Activated naive CD4-positive, alpha-beta T cell treated with anti-CD3 and anti-CD28 coated beads, Interleukin-2, amount 10 ng/mL, durations not matched to agents 7 days and 5 days (primary cell): ENCODE measurements around the gene TMEM106A.
"Not testable (repeated sequence)": the region's sequence is repeated elsewhere in the genome, so short reads cannot be mapped to it uniquely, and the experiment has no call there.

Experiments
- CTCF ChIA-PET: fragments of 350-600 bp; sonication (Branson Sonifier 250); formaldehyde crosslinking; loops from one replicate; lab custom pipeline; 2021; ENCODE audit warnings: antibody characterized with exemption; lab: Charles Lee
- DNase-seq: peaks from one replicate; pipeline ENCODE4 v3.0.0-alpha.2; 2020
- H3K27ac Mint-ChIP-seq: one replicate; pipeline ENCODE4 v1.8.0; 2021; ENCODE audit warnings: mild to moderate bottlenecking, moderate library complexity, mixed read lengths
- H3K27me3 Mint-ChIP-seq: one replicate; pipeline ENCODE4 v1.8.0; 2021; ENCODE audit warnings: mild to moderate bottlenecking, mixed read lengths
- H3K36me3 Mint-ChIP-seq: one replicate; pipeline ENCODE4 v1.8.0; 2021; ENCODE audit warnings: mixed read lengths
- H3K4me1 Mint-ChIP-seq: one replicate; pipeline ENCODE4 v1.8.0; 2021; ENCODE audit warnings: mixed read lengths
- H3K4me3 Mint-ChIP-seq: one replicate; pipeline ENCODE4 v1.8.0; 2021; ENCODE audit warnings: mild to moderate bottlenecking, moderate library complexity, mixed read lengths
- H3K9me3 Mint-ChIP-seq: one replicate; pipeline ENCODE4 v1.8.0; 2021; ENCODE audit warnings: mixed read lengths

TMEM106A gene

GRCh38 chr17:43224146-43224705, 12.6 kb downstream of the TMEM106A start:
- DNase-seq: no peak
- peak overlapping the region; percentile 34 for H3K27ac Mint-ChIP-seq
- peaks cover 3% of the 10 kb centered on the region for H3K36me3 Mint-ChIP-seq
- no peaks in the 10 kb centered on the region for H3K9me3 Mint-ChIP-seq
- no peak overlapping the region for H3K4me3 Mint-ChIP-seq
- no peaks in the 10 kb centered on the region for H3K27me3 Mint-ChIP-seq
- CTCF ChIA-PET: no interaction called here
- peaks cover 9% of the 10 kb centered on the region for H3K4me1 Mint-ChIP-seq

DNA sequence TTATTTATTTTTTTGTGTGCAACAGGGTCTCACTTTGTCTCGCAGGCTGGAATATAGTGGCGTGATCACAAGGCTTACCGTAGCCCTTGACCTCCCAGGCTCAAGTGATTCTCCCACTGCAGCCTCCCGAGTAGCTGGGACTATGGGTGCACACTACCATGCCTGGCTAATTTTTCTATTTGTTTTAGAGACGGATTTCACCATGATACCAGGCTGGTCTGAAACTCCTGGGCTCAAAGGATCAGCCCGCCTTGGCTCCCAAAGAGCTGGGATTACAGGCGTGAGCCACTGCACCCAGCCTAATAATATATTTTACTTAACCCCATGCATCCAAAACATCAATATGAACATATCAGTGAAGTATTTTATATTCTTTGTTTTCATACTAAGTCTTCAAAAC, 14.7 kb downstream of the TMEM106A start:
- DNase-seq: no peak
- Mint-ChIP-seq H3K27me3 (no peaks in the 10 kb centered on the region), H3K9me3 (no peaks in the 10 kb centered on the region), H3K27ac (no peak overlapping the region), H3K4me1 (peaks cover 8% of the 10 kb centered on the region), H3K36me3 (peaks cover 3% of the 10 kb centered on the region), H3K4me3 (no peak overlapping the region)
- CTCF ChIA-PET: no interaction called here

- not testable (repeated sequence) for H3K4me3 Mint-ChIP-seq
Observed at GRCh38 chr17:43228020-43228782, 16.5 kb downstream of the TMEM106A start, which contains the start of gene CCDC200. TSS of gene CCDC200 (minus strand) at chr17:43228623. CDS start at chr17:43228554, 69 bp downstream.

DNA sequence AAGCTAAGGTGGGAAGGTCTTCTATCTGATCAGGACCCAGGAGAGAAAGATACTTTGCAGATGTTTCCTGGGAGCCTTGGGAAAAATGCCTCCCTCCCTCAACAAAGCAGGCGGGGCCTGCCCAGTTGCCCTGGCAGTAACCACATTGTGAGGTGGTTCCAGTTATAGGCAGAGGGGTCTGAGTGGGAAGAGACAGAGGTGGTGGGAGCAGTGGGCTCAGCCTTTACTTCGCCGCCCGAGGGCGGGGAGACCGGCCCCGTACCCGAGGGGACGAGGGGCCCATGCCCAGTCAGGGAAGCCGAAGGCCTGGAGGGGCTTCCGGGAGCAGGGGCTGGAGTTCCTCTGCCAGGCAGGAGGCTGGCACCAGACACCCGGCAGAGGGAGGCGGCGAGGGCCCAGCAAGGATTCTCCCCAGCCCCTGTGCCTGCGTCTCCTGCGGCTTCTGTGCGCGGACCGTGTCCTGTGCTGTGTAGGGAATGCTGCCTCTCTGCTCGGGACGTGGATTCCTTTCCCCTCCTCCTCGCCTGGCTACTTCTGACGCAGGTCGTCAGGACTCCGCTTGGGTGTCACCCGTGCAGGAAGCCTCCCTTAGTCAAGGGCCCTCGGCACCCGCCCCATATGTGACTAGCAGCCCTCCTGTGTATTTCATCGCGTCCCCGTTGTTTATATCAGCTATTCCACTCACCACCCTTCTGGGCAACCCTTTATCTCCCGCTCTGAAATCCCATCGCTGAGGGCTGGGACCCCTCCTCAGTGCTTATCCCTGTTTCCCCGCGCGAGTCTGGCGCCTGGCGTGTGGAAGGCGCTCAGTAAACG, 19.7 kb downstream of the TMEM106A start:
- H3K27me3 Mint-ChIP-seq, H3K9me3 Mint-ChIP-seq, H3K4me1 Mint-ChIP-seq, CTCF ChIA-PET, H3K36me3 Mint-ChIP-seq, DNase-seq, H3K27ac Mint-ChIP-seq: not testable (repeated sequence)
- peak overlapping the region; percentile 50 for H3K4me3 Mint-ChIP-seq

More at GRCh38 chr17:43228020-43228782, 16.5 kb downstream of the TMEM106A start, which contains the start of gene CCDC200:
- DNase-seq, CTCF ChIA-PET, H3K9me3 Mint-ChIP-seq, H3K27me3 Mint-ChIP-seq, H3K36me3 Mint-ChIP-seq, H3K27ac Mint-ChIP-seq, H3K4me1 Mint-ChIP-seq: not testable (repeated sequence)

- H3K9me3 Mint-ChIP-seq, H3K27me3 Mint-ChIP-seq, H3K4me1 Mint-ChIP-seq, CTCF ChIA-PET, H3K36me3 Mint-ChIP-seq: not testable (repeated sequence)
- DNase-seq: peak; percentile 50
- Mint-ChIP-seq H3K27ac (peak overlapping the region; percentile 43), H3K4me3 (peak overlapping the region; percentile 50)
Observed at GRCh38 chr17:43232021-43232699, 20.5 kb downstream of the TMEM106A start.

DNA sequence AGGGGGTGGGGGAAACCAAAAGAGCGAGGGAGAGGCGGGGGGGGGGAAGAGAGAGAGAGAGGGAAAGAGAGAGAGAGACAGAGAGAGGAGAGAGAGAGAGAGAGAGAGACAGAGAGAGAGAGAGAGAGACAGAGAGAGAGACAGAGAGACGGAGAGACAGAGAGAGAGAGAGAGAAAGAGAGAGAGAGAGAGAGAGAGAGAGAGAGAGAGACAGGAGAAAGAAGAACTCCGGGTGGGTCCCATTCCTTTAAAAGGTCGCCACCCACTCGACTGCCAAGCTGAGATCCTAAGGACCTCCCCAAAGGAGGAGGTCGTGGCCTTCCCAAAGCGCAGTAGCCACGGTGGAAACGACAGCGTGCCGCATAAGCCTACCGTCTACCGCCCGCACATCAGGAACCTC, 21.6 kb downstream of the TMEM106A start:
- H3K4me3 Mint-ChIP-seq, CTCF ChIA-PET, H3K9me3 Mint-ChIP-seq, H3K36me3 Mint-ChIP-seq, H3K27me3 Mint-ChIP-seq, H3K4me1 Mint-ChIP-seq, H3K27ac Mint-ChIP-seq, DNase-seq: not testable (repeated sequence)

- H3K27me3 Mint-ChIP-seq, H3K27ac Mint-ChIP-seq, H3K4me3 Mint-ChIP-seq, CTCF ChIA-PET, H3K9me3 Mint-ChIP-seq, DNase-seq, H3K4me1 Mint-ChIP-seq, H3K36me3 Mint-ChIP-seq: not testable (repeated sequence)
Observed at GRCh38 chr17:43233877-43234276, 22.2 kb downstream of the TMEM106A start, which contains the start of gene RNU2-1. TSS of gene RNU2-1 (minus strand) at chr17:43233977.

DNA sequence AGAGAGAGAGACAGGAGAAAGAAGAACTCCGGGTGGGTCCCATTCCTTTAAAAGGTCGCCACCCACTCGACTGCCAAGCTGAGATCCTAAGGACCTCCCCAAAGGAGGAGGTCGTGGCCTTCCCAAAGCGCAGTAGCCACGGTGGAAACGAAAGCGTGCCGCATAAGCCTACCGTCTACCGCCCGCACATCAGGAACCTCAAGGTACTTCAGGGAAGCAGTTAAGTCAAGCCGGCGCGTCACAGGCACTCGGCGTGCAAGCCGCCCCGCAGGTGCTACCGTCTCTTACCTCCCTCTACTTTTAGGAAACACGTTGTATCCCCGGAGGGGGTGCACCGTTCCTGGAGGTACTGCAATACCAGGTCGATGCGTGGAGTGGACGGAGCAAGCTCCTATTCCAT, 27.9 kb downstream of the TMEM106A start:
- H3K9me3 Mint-ChIP-seq, H3K36me3 Mint-ChIP-seq, H3K4me1 Mint-ChIP-seq, CTCF ChIA-PET, H3K4me3 Mint-ChIP-seq, DNase-seq, H3K27me3 Mint-ChIP-seq, H3K27ac Mint-ChIP-seq: not testable (repeated sequence)

DNA sequence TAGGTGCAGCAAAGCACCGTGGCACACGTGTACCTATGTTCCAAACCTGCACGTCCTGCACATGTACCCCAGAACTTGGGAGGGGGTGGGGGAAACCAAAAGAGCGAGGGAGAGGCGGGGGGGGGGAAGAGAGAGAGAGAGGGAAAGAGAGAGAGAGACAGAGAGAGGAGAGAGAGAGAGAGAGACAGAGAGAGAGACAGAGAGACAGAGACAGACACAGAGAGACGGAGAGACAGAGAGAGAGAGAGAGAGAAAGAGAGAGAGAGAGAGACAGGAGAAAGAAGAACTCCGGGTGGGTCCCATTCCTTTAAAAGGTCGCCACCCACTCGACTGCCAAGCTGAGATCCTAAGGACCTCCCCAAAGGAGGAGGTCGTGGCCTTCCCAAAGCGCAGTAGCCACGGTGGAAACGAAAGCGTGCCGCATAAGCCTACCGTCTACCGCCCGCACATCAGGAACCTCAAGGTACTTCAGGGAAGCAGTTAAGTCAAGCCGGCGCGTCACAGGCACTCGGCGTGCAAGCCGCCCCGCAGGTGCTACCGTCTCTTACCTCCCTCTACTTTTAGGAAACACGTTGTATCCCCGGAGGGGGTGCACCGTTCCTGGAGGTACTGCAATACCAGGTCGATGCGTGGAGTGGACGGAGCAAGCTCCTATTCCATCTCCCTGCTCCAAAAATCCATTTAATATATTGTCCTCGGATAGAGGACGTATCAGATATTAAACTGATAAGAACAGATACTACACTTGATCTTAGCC, 29.1 kb downstream of the TMEM106A start:
- H3K4me1 Mint-ChIP-seq, H3K27ac Mint-ChIP-seq, H3K36me3 Mint-ChIP-seq, H3K27me3 Mint-ChIP-seq, DNase-seq, H3K4me3 Mint-ChIP-seq, H3K9me3 Mint-ChIP-seq, CTCF ChIA-PET: not testable (repeated sequence)

GRCh38 chr17:43246456-43246855, 34.8 kb downstream of the TMEM106A start:
- H3K27me3 Mint-ChIP-seq, DNase-seq, H3K4me1 Mint-ChIP-seq, H3K36me3 Mint-ChIP-seq, CTCF ChIA-PET, H3K4me3 Mint-ChIP-seq, H3K27ac Mint-ChIP-seq, H3K9me3 Mint-ChIP-seq: not testable (repeated sequence)
